Measurements from ENCODE around the gene RAB10.
"Not testable (repeated sequence)": the region's sequence is repeated elsewhere in the genome, so short reads cannot be mapped to it uniquely, and the experiment has no call there.

RAB10 gene

GRCh38 chr2:26099933-26100332 is 66.0 kb downstream of the RAB10 start:
- DNase-seq, result no peak

- DNase-seq, result no peak
These were observed 66.5 kb downstream of the RAB10 start for GRCh38 chr2:26100384-26100783.

- DNase-seq, result no peak
These were observed 69.9 kb downstream of the RAB10 start for GRCh38 chr2:26103752-26104151.

- DNase-seq, result not testable (repeated sequence)
These were observed 74.8 kb downstream of the RAB10 start for GRCh38 chr2:26108701-26109100.

GRCh38 chr2:26112201-26112600 is 78.3 kb downstream of the RAB10 start:
- no peak for DNase-seq

GRCh38 chr2:26114151-26114550 is 80.3 kb downstream of the RAB10 start:
- peak in 1 of 5 experiments; percentile 20 for DNase-seq

GRCh38 chr2:26118682-26119081 is 84.8 kb downstream of the RAB10 start:
- DNase-seq, result no peak

GRCh38 chr2:26119521-26119920 is 85.6 kb downstream of the RAB10 start:
- no peak for DNase-seq

GRCh38 chr2:26122630-26123029 is 88.7 kb downstream of the RAB10 start:
- no peak for DNase-seq

- no peak for DNase-seq
These were observed 89.5 kb downstream of the RAB10 start for GRCh38 chr2:26123426-26123825.

GRCh38 chr2:26126074-26126473 is 92.2 kb downstream of the RAB10 start:
- DNase-seq, result no peak

- DNase-seq, result no peak
These were observed 94.3 kb downstream of the RAB10 start for GRCh38 chr2:26128176-26128575.

GRCh38 chr2:26130763-26131162 is 96.9 kb downstream of the RAB10 start:
- peak in 1 of 5 experiments; percentile 24 for DNase-seq

GRCh38 chr2:26136451-26136850 is 102.6 kb downstream of the RAB10 start:
- no peak for DNase-seq

GRCh38 chr2:26139269-26140183 is 105.6 kb downstream of the RAB10 start:
- no peak for DNase-seq

- DNase-seq, result no peak
These were observed 107.4 kb downstream of the RAB10 start for GRCh38 chr2:26141145-26141769.

- no peak for DNase-seq
These were observed 110.1 kb downstream of the RAB10 start for GRCh38 chr2:26144031-26144430.

- DNase-seq, result peak in 4 of 5 experiments; percentile 28 to 69 (median 45)
These were observed 111.2 kb downstream of the RAB10 start for GRCh38 chr2:26144953-26145680.

GRCh38 chr2:26148501-26148900 is 114.6 kb downstream of the RAB10 start:
- DNase-seq, result no peak

- DNase-seq, result no peak
These were observed 116.4 kb downstream of the RAB10 start for GRCh38 chr2:26150243-26150642.

- no peak for DNase-seq
These were observed 123.7 kb downstream of the RAB10 start for GRCh38 chr2:26157580-26157979.

GRCh38 chr2:26161926-26162325 is 128.0 kb downstream of the RAB10 start:
- DNase-seq, result no peak

- DNase-seq, result no peak
These were observed 129.1 kb downstream of the RAB10 start for GRCh38 chr2:26162963-26163362.

All from T-helper 2 cell (primary cell).